ENCODE data around the gene AP2A2.
"Not testable (repeated sequence)": the region's sequence is repeated elsewhere in the genome, so short reads cannot be mapped to it uniquely, and the experiment has no call there.

Gene AP2A2

GRCh38 chr11:952406-953385, 27.0 kb downstream of the AP2A2 start:
- DNase-seq (ENCODE audit: insufficient read length, low spot score): no peak
- FAIRE-seq: no peak

- DNase-seq (ENCODE audit: insufficient read length, low spot score): no peak
- FAIRE-seq: no peak
Measured at GRCh38 chr11:953512-953911, 27.8 kb downstream of the AP2A2 start.

- FAIRE-seq (peak; percentile 13), DNase-seq (ENCODE audit: insufficient read length, low spot score) (no peak)
Measured at GRCh38 chr11:954392-955153, 28.9 kb downstream of the AP2A2 start.

- DNase-seq (ENCODE audit: insufficient read length, low spot score): no peak
- peak; percentile 40 for FAIRE-seq
Measured at GRCh38 chr11:955154-956063, 29.7 kb downstream of the AP2A2 start.

GRCh38 chr11:957212-957920, 31.7 kb downstream of the AP2A2 start:
- DNase-seq (ENCODE audit: insufficient read length, low spot score): no peak
- peak; percentile 33 for FAIRE-seq

GRCh38 chr11:958101-958500, 32.4 kb downstream of the AP2A2 start:
- no peak for FAIRE-seq
- no peak for DNase-seq (ENCODE audit: insufficient read length, low spot score)

GRCh38 chr11:959027-959426, 33.4 kb downstream of the AP2A2 start:
- DNase-seq (ENCODE audit: insufficient read length, low spot score) (no peak), FAIRE-seq (no peak)

GRCh38 chr11:959608-960007, 33.9 kb downstream of the AP2A2 start:
- no peak for DNase-seq (ENCODE audit: insufficient read length, low spot score)
- no peak for FAIRE-seq

GRCh38 chr11:961310-961920, 35.7 kb downstream of the AP2A2 start:
- DNase-seq (ENCODE audit: insufficient read length, low spot score); FAIRE-seq: not testable (repeated sequence)

- FAIRE-seq: no peak
- no peak for DNase-seq (ENCODE audit: insufficient read length, low spot score)
Measured at GRCh38 chr11:961921-962320, 36.3 kb downstream of the AP2A2 start.

- DNase-seq (ENCODE audit: insufficient read length, low spot score): no peak
- FAIRE-seq: no peak
Measured at GRCh38 chr11:962688-963087, 37.0 kb downstream of the AP2A2 start.

- FAIRE-seq (no peak), DNase-seq (ENCODE audit: insufficient read length, low spot score) (no peak)
Measured at GRCh38 chr11:963852-964251, 38.2 kb downstream of the AP2A2 start.

GRCh38 chr11:965206-965775, 39.6 kb downstream of the AP2A2 start:
- FAIRE-seq (no peak), DNase-seq (ENCODE audit: insufficient read length, low spot score) (no peak)

GRCh38 chr11:967995-968751, 42.5 kb downstream of the AP2A2 start:
- DNase-seq (ENCODE audit: insufficient read length, low spot score): no peak
- no peak for FAIRE-seq

GRCh38 chr11:968822-969221, 43.2 kb downstream of the AP2A2 start:
- DNase-seq (ENCODE audit: insufficient read length, low spot score) (no peak), FAIRE-seq (no peak)

- FAIRE-seq (no peak), DNase-seq (ENCODE audit: insufficient read length, low spot score) (no peak)
Measured at GRCh38 chr11:969651-970205, 44.1 kb downstream of the AP2A2 start.

- FAIRE-seq (no peak), DNase-seq (ENCODE audit: insufficient read length, low spot score) (no peak)
Measured at GRCh38 chr11:970319-970871, 44.7 kb downstream of the AP2A2 start.

Data from HTR-8/SVneo (cell line).